ENCODE measurements around the gene FXYD4. TPM values are rescaled to one million over a fixed set of nuclear protein-coding genes. Genes with fewer than 3 reads are reported as not detected.

FXYD4 gene
- total RNA-seq, 4 donors from 2014 or later, result not detected

DNA sequence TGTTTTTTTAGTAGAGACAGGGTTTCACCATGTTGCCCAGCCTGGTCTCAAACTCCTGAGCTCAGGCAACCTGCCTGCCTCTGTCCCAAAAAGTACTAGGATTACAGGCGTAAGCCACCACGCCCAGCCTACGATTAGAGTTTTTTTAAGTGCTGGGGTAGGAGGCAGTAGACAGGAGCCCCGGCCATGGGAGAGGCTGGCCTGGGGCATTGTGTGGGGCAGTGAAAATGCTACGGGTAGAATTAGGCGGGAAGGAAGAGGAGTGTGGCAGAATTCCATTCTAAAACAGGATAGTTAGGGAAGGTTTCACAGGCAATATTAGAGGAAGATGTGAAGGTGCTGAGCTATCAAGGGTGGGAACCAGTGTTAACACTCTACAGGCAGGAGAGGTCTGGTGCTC, 31.3 kb upstream of the FXYD4 start:
- Histone ChIP-seq H3K27ac (no peak overlapping the region), H3K4me1 (no peaks in the 10 kb centered on the region), H3K36me3 (no peaks in the 10 kb centered on the region), H3K4me3 (no peak overlapping the region), H3K9me3 (no peaks in the 10 kb centered on the region), H3K27me3 (peaks cover 52% of the 10 kb centered on the region)
- no peak for TF ChIP-seq POLR2A (IDR thresholded peaks at IDR 0.05)
- no peak for TF ChIP-seq EP300 (IDR thresholded peaks at IDR 0.05)
- TF ChIP-seq, protein P1, sequence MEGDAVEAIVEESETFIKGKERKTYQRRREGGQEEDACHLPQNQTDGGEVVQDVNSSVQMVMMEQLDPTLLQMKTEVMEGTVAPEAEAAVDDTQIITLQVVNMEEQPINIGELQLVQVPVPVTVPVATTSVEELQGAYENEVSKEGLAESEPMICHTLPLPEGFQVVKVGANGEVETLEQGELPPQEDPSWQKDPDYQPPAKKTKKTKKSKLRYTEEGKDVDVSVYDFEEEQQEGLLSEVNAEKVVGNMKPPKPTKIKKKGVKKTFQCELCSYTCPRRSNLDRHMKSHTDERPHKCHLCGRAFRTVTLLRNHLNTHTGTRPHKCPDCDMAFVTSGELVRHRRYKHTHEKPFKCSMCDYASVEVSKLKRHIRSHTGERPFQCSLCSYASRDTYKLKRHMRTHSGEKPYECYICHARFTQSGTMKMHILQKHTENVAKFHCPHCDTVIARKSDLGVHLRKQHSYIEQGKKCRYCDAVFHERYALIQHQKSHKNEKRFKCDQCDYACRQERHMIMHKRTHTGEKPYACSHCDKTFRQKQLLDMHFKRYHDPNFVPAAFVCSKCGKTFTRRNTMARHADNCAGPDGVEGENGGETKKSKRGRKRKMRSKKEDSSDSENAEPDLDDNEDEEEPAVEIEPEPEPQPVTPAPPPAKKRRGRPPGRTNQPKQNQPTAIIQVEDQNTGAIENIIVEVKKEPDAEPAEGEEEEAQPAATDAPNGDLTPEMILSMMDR (IDR thresholded peaks at IDR 0.05), result no peak
- TF ChIP-seq POLR2AphosphoS5 (IDR thresholded peaks at IDR 0.05), result no peak
- no peak for ATAC-seq
- 75 to 93% methylated on average over 4 to 6 of the region's 6 CpGs for WGBS, 2 donors (ENCODE audit: low coverage in 1 of 2)

DNA sequence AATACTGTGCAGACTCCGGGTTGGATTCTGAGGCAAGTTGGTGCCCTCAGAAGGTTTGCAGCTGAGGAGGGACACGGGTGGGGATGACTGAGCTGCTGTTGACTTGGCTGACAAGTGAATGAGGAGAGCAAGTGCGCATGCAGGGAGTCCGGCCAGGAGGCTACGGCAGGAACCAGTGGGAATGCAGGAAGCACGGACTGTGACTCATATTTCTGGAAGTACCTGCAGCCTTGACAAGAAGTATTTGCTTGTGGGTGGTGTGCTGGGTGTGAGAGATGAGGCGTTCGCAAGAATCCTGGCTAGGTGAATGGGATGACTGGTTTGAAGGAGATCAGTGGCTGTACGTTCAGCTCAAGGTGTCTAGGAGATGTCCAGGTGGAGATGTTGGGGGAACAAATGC, 30.8 kb upstream of the FXYD4 start:
- ATAC-seq, result no peak
- Histone ChIP-seq H3K27me3 (peaks cover 49% of the 10 kb centered on the region), H3K27ac (no peak overlapping the region), H3K4me1 (no peaks in the 10 kb centered on the region), H3K9me3 (no peaks in the 10 kb centered on the region), H3K4me3 (no peak overlapping the region), H3K36me3 (no peaks in the 10 kb centered on the region)
- WGBS, 2 donors (ENCODE audit: low coverage in 1 of 2), result 56 to 62% methylated on average over 9 of the region's 9 CpGs
- no peak for TF ChIP-seq EP300 (IDR thresholded peaks at IDR 0.05)
- TF ChIP-seq, protein P1 (IDR thresholded peaks at IDR 0.05), result no peak

DNA sequence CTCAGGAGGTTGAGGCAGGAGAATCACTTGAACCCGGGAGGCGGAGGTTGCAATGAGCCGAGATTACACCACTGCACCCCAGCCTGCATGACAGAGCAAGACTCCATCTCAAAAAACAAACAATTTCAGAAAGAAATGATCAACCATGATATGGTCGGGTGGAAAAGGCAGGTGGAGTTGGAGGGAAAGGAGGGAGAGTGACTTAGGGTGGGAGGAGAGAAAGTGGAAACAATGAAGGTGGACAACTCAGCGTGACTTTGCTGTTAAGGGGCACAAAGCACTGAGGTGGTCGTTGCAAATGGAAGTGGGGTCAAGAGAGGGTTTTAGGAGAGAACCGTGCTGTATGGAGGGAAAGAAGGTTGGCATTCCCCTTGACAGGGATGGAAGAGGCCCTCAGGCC, 30.0 kb upstream of the FXYD4 start:
- peaks cover 42% of the 10 kb centered on the region for H3K27me3 ChIP-seq
- H3K4me1 ChIP-seq, result no peaks in the 10 kb centered on the region
- no peaks in the 10 kb centered on the region for H3K9me3 ChIP-seq
- TF ChIP-seq POLR2AphosphoS5 (IDR thresholded peaks at IDR 0.05) (no peak), EP300 (IDR thresholded peaks at IDR 0.05) (no peak), POLR2A (IDR thresholded peaks at IDR 0.05) (no peak)
- TF ChIP-seq, protein P1 (IDR thresholded peaks at IDR 0.05), result no peak
- no peak for ATAC-seq
- 82 to 87% methylated on average over 6 to 7 of the region's 7 CpGs for WGBS, 2 donors (ENCODE audit: low coverage in 1 of 2)
- no peak overlapping the region for H3K27ac ChIP-seq
- no peaks in the 10 kb centered on the region for H3K36me3 ChIP-seq
- no peak overlapping the region for H3K4me3 ChIP-seq

DNA sequence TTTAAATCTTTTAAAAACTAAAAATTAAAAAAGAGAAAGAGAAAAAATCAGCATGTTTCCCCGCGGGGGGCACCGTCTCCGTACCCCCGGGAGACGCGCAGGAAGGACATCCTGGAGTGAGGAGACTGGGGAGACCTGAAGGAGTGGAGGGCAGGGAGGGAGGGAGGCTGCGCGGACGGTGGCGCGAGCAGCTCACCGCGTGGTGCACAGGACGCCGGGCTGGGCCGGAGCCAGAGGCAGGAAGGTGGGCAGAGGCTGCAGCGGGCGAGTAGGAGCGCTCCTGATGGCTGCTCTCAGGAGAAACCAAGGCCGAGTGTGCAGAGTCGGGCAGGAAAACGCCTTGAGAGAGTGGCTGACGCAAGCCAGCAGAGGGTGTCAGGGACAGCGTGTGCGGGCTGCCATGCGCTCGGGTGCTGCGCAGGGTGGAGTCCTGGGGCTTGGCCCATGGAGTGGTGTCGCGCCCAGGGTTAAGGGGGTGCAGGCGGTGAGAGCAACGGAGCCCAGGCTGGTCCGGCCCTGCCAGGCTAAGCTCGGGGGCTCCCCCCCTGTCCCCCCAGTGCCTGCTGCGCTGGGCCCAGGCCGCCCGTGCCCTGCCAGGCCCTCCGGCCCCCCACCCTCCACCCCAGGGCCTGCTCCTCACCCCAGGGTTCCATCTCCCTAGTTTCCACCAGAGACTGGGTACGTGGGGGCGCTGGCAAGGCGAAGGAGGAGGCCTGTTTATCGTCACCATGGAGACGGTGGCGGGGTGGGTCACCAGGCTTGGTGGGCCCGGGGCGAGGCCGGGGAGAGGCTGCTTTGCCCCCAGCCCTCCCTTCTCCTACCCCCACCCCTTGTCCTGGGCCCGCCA, 28.9 kb upstream of the FXYD4 start:
- TF ChIP-seq POLR2AphosphoS5 (IDR thresholded peaks at IDR 0.05) (no peak), POLR2A (IDR thresholded peaks at IDR 0.05) (no peak), EP300 (IDR thresholded peaks at IDR 0.05) (no peak)
- TF ChIP-seq, protein P1 (IDR thresholded peaks at IDR 0.05), result no peak
- H3K4me3 ChIP-seq, result no peak overlapping the region
- peaks cover 42% of the 10 kb centered on the region for H3K27me3 ChIP-seq
- no peak overlapping the region for H3K27ac ChIP-seq
- no peaks in the 10 kb centered on the region for H3K9me3 ChIP-seq
- H3K4me1 ChIP-seq, result no peaks in the 10 kb centered on the region
- no peaks in the 10 kb centered on the region for H3K36me3 ChIP-seq
- WGBS, 2 donors (ENCODE audit: low coverage in 1 of 2), result 91% methylated on average over 27 of the region's 49 CpGs; no CpG with 5 or more reads in 1 of the 2 donors
- ATAC-seq, result no peak

DNA sequence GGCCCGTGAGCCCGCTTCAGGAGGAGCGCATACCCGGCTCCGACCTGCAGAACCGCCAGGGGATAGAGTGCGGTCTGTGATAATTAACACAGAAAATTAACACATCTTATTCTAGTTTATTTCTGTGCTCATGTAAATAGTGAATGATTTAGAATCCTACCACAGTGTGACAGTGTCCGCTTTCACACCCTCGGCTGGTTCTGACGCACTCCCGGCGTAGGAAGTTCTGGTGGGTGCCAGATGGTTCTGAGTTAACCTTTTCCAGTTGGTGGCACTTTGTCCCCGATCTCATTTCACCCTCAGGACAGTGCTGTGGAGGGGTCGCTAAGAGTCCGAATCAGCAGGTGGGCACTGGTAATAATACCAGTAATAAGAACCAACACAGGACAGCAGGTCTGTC, 28.3 kb upstream of the FXYD4 start:
- no peak for ATAC-seq
- Histone ChIP-seq H3K36me3 (no peaks in the 10 kb centered on the region), H3K27ac (no peak overlapping the region), H3K27me3 (peaks cover 40% of the 10 kb centered on the region), H3K4me1 (peaks cover 0 to 1% (median 0%) of the 10 kb centered on the region in 3 donors), H3K9me3 (no peaks in the 10 kb centered on the region), H3K4me3 (no peak overlapping the region)
- TF ChIP-seq, protein P1 (IDR thresholded peaks at IDR 0.05), result no peak
- TF ChIP-seq POLR2A (IDR thresholded peaks at IDR 0.05) (no peak), EP300 (IDR thresholded peaks at IDR 0.05) (no peak), POLR2AphosphoS5 (IDR thresholded peaks at IDR 0.05) (no peak)
- 79 to 88% methylated on average over 4 to 8 of the region's 15 CpGs for WGBS, 2 donors (ENCODE audit: low coverage in 1 of 2)
